HG02588 (cell line): ENCODE measurements around the gene METTL8.

Source experiments
- ATAC-seq: cut with Tn5 transposase; IDR thresholded peaks from one replicate; pipeline ENCODE4 v1.9.1; 2021; ENCODE audit warnings: mild to moderate bottlenecking, moderate library complexity; ENCODE audit not compliant: unreplicated experiment

METTL8 gene

GRCh38 chr2:171267855-171268629 lies 165.7 kb downstream of the METTL8 start:
- ATAC-seq = no peak
